Thymus (tissue), 11 donors: ENCODE measurements around the gene GRIA1. TPM values are rescaled to one million over a fixed set of nuclear protein-coding genes. Genes with fewer than 3 reads are reported as not detected.

Experiments
- DNase-seq, 9 donors: peaks; one replicate each; pipeline ENCODE4 v3.0.0-alpha.2; 2013; ENCODE audit warnings: low spot score in 9 of 9, low read depth in 6 of 9, missing footprints in 1 of 9
- H3K27ac ChIP-seq, 2 donors: one replicate each; pipeline ENCODE4 v1.5.1; 2013; ENCODE audit warnings: control low read depth in 1 of 2, low read depth in 1 of 2, low read length in 1 of 2, mild to moderate bottlenecking in 1 of 2, moderate library complexity in 1 of 2
- H3K27me3 ChIP-seq, 2 donors: one replicate each; pipeline ENCODE4 v1.5.1; 2013; ENCODE audit warnings: low read length in 1 of 2; ENCODE audit not compliant: control insufficient read depth in 2 of 2, insufficient read depth in 1 of 2
- H3K36me3 ChIP-seq, 2 donors: one replicate each; pipeline ENCODE4 v1.5.1; 2013; ENCODE audit warnings: low read length in 1 of 2, mild to moderate bottlenecking in 1 of 2, moderate library complexity in 1 of 2; ENCODE audit not compliant: control insufficient read depth in 2 of 2, insufficient read depth in 2 of 2
- H3K4me1 ChIP-seq, 2 donors: one replicate each; pipeline ENCODE4 v1.5.1; 2013; ENCODE audit warnings: low read length in 2 of 2; ENCODE audit not compliant: control insufficient read depth in 2 of 2, insufficient read depth in 2 of 2
- H3K4me3 ChIP-seq, 2 donors: one replicate each; pipeline ENCODE4 v1.5.1; 2013; ENCODE audit warnings: low read length in 2 of 2, control low read depth in 1 of 2, mild to moderate bottlenecking in 1 of 2
- H3K9me3 ChIP-seq, 2 donors: one replicate each; pipeline ENCODE4 v1.5.1; 2013; ENCODE audit warnings: low read length in 1 of 2, mild to moderate bottlenecking in 1 of 2; ENCODE audit not compliant: control insufficient read depth in 2 of 2, insufficient read depth in 1 of 2
- WGBS: extraction: QIAGEN DNeasy Blood & Tissue Kit; methylation state at CpG from one replicate; pipeline ENCODE4 v1.1.7; 2013; 5-methylcytosine and 5-hydroxymethylcytosine counted together
- polyA plus RNA-seq: library from polyadenylated mRNA; stranded (reverse); fragments of 200-250 nt; gene quantifications from one replicate; pipeline ENCODE4 v1.2.3, GENCODE V29; 2013
- total RNA-seq: library from RNA; stranded (reverse); fragments of 120-200 nt; gene quantifications from one replicate; pipeline ENCODE4 v1.2.4, GENCODE V29; 2013
- donor health status: healthy.

Gene GRIA1
- total and polyA plus RNA-seq, 2 donors: 0.14 to 0.18 TPM

DNA sequence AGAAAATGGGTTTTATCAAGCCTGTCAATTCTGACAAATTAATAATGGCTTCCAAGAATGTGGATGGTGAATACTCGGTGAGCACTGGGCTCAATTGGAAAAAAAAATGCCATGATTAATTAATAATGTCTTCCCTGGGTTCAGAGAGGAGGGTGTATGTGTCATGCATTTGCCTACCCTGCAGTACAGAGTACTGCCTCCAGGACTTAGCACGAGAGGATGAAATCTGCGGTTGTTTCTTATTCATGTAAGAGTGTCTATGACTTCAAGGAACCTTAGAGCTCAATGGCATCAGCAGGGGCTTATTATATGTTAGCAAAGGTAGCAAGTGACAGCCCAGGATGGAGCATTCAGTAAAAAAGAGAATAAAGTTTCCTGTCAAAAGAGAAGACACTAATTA lies 132.7 kb downstream of the GRIA1 start:
- WGBS: 95% methylated on average over 3 of the region's 3 CpGs

DNA sequence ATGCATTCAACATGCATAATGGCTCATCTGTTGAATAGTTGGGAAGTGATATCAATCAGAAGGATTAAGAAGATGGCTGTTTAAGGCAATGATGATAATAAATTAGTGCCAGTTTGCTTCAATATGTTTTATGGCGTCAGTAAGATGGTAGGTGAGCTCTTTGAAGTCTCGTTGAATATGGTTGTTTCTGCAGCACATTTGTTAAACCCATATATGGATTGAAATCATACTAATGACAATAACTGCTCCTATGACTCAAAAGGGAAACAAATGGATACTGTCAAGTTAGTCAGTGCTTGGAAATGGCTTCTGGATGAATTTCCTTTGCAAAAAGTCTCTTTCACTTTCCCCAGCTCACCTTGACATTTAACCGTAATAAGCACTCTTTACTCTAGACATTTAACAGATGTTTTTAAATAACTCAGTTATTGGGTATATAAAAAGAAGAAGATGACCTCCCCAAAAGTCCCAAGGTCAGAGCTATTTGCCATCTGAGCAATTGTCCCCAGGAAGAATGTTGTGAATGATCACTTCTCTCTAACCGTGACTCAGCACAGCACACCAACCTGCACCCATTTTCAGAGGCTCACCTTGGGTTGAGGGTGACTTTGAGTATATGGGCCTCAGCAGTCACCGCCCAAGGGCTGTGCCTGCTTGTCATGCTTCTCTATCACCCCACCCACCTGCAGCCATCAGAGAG lies 133.4 kb downstream of the GRIA1 start:
- DNase-seq: no peak
- 93% methylated on average over 5 of the region's 5 CpGs for WGBS
- no peaks in the 10 kb centered on the region for H3K9me3 ChIP-seq

More for the DNA sequence above, 132.7 kb downstream of the GRIA1 start:
- Histone ChIP-seq H3K27me3 (no peaks in the 10 kb centered on the region), H3K9me3 (no peaks in the 10 kb centered on the region), H3K4me3 (no peak overlapping the region), H3K36me3 (no peaks in the 10 kb centered on the region), H3K27ac (no peak overlapping the region), H3K4me1 (no peaks in the 10 kb centered on the region)
- DNase-seq: no peak

GRCh38 chr5:153624451-153624765 lies 133.9 kb downstream of the GRIA1 start:
- WGBS: 79% methylated on average over 3 of the region's 3 CpGs
- Histone ChIP-seq H3K4me1 (no peaks in the 10 kb centered on the region), H3K9me3 (no peaks in the 10 kb centered on the region), H3K4me3 (no peak overlapping the region), H3K36me3 (no peaks in the 10 kb centered on the region), H3K27me3 (no peaks in the 10 kb centered on the region), H3K27ac (no peak overlapping the region)
- DNase-seq: no peak

More for the DNA sequence above, 133.4 kb downstream of the GRIA1 start:
- no peak overlapping the region for H3K4me3 ChIP-seq
- no peak overlapping the region for H3K27ac ChIP-seq
- no peaks in the 10 kb centered on the region for H3K27me3 ChIP-seq
- no peaks in the 10 kb centered on the region for H3K4me1 ChIP-seq
- H3K36me3 ChIP-seq: no peaks in the 10 kb centered on the region

- Histone ChIP-seq H3K9me3 (no peaks in the 10 kb centered on the region), H3K4me1 (no peaks in the 10 kb centered on the region), H3K36me3 (no peaks in the 10 kb centered on the region), H3K4me3 (no peak overlapping the region), H3K27ac (no peak overlapping the region), H3K27me3 (no peaks in the 10 kb centered on the region)
- WGBS: 66% methylated on average over 7 of the region's 7 CpGs
- no peak for DNase-seq
These were observed 135.4 kb downstream of the GRIA1 start for GRCh38 chr5:153625826-153626354.

DNA sequence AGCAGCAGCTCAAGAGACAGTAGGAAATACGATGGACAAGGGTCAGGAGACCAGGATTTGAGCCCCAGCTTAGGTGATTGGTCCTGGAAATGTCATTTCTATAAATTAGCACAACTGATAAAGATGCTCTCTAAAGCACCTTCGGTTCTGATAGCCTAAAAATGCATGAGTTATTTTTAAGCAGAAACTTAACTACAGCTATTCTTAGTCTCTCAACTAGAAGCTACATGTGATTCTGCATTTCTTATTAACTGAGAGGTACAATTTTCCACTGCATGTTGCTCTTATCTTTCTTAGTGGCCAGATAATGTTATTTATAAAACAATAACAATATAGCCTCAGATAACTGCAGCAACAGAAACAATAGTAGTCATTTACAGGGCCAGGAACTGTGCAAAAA lies 136.4 kb downstream of the GRIA1 start:
- 82% methylated on average over 2 of the region's 2 CpGs for WGBS
- Histone ChIP-seq H3K27ac (no peak overlapping the region), H3K9me3 (no peaks in the 10 kb centered on the region), H3K4me3 (no peak overlapping the region), H3K36me3 (no peaks in the 10 kb centered on the region), H3K4me1 (no peaks in the 10 kb centered on the region), H3K27me3 (no peaks in the 10 kb centered on the region)
- no peak for DNase-seq

- WGBS: 68% methylated on average over 9 of the region's 9 CpGs
- no peak overlapping the region for H3K27ac ChIP-seq
- no peaks in the 10 kb centered on the region for H3K4me1 ChIP-seq
- no peaks in the 10 kb centered on the region for H3K9me3 ChIP-seq
- no peaks in the 10 kb centered on the region for H3K36me3 ChIP-seq
- H3K27me3 ChIP-seq: no peaks in the 10 kb centered on the region
- no peak for DNase-seq
- H3K4me3 ChIP-seq: no peak overlapping the region
These were observed 138.8 kb downstream of the GRIA1 start for GRCh38 chr5:153629027-153629895.

- H3K9me3 ChIP-seq: no peaks in the 10 kb centered on the region
- H3K27ac ChIP-seq: no peak overlapping the region
- no peak for DNase-seq
- no peaks in the 10 kb centered on the region for H3K36me3 ChIP-seq
- H3K4me3 ChIP-seq: no peak overlapping the region
- H3K27me3 ChIP-seq: no peaks in the 10 kb centered on the region
- H3K4me1 ChIP-seq: no peaks in the 10 kb centered on the region
These were observed 140.1 kb downstream of the GRIA1 start for GRCh38 chr5:153630546-153630945.

GRCh38 chr5:153632748-153633290 lies 142.3 kb downstream of the GRIA1 start:
- Histone ChIP-seq H3K27me3 (no peaks in the 10 kb centered on the region), H3K27ac (no peak overlapping the region), H3K9me3 (no peaks in the 10 kb centered on the region), H3K4me1 (no peaks in the 10 kb centered on the region), H3K36me3 (no peaks in the 10 kb centered on the region), H3K4me3 (no peak overlapping the region)
- DNase-seq: no peak
